ENCODE results near the gene RPL27A. TPM values are rescaled to one million over a fixed set of nuclear protein-coding genes. Genes with fewer than 3 reads are reported as not detected.

The RPL27A gene
- total RNA-seq: 563 and 676 TPM in 2 replicates

DNA sequence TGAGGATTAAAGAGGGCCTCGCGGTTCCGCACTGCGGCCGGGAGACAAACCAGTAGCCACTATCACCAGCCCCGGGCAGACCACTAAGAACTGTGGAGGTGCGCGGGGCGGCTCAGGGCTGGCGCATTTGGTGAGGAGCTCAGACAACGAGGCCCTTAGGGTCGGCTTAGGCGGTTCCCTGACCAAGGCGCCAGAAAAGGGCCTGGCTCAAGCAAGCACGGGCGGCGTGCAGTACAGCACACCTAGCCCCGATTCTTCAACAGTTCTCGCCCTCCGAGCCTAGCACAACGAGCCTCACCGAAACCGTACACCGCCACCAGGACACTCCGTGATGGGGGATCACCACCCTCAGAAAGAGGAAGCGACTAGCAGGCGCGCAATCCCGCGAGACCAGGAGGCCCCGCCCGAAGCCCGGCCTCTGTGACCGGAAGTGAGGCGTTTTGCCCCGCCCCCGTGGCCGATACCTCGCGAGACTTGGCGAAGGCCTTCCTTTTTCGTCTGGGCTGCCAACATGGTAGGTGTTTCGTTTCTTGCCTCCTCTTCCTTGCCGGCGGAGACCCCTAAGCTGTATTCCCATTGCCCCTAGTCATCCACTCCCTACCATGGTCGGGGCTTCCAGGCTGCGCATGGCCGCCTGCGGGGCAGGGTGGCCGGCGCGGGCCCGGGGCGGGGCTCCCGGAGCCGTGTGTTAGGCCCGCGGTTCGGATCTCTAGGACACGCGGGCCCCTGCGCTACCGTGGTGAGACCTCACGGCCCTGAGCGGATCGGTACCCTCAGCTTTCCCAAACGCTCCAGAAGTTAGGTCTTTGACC, at the start of gene RPL27A, which contains the start of gene TRIM66:
TSS of gene RPL27A (plus strand) at position 490 of the 812 bp plus-strand sequence. CDS start at position 512, 22 bp downstream.
TSS of gene TRIM66 (minus strand) at position 363 of the 812 bp plus-strand sequence. CDS start 10,391 bp downstream, outside the sequence.

Other genes starting within 250 kb of the RPL27A start
- gene STK33, start 88.6 kb upstream of the RPL27A start, total RNA-seq: 0.65 and 2.4 TPM in 2 replicates
- gene TRIM66, start 127 bp upstream of the RPL27A start, total RNA-seq: 6.4 and 13.2 TPM in 2 replicates
- 26.9 and 27.7 TPM in 2 replicates for gene AKIP1, start 228.4 kb downstream of the RPL27A start, total RNA-seq